ENCODE data around the gene CYP2A6. TPM values are rescaled to one million over a fixed set of nuclear protein-coding genes. Genes with fewer than 3 reads are reported as not detected.
"Not testable (repeated sequence)": the region's sequence is repeated elsewhere in the genome, so short reads cannot be mapped to it uniquely, and the experiment has no call there.

Gene CYP2A6, protein sequence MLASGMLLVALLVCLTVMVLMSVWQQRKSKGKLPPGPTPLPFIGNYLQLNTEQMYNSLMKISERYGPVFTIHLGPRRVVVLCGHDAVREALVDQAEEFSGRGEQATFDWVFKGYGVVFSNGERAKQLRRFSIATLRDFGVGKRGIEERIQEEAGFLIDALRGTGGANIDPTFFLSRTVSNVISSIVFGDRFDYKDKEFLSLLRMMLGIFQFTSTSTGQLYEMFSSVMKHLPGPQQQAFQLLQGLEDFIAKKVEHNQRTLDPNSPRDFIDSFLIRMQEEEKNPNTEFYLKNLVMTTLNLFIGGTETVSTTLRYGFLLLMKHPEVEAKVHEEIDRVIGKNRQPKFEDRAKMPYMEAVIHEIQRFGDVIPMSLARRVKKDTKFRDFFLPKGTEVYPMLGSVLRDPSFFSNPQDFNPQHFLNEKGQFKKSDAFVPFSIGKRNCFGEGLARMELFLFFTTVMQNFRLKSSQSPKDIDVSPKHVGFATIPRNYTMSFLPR
- not detected for total RNA-seq

DNA sequence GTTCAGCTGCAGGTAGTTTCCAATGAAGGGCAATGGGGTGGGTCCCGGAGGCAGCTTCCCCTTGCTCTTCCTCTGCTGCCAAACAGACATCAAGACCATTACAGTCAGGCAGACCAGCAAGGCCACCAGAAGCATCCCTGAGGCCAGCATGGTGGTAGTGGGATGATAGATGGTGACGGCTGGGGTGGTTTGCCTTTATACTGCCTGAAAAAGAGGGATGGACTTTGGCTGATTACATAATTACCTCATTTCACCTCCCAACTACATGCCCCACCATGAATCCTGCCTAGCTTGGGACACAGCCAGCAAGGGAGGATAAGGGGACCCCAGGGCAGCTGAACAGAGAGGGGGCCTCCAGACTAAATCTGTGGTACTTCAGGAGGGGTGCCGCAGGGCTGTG lies at the start of gene CYP2A6:
CYP2A6 (minus strand) TSS at position 171 of the 400 bp plus-strand sequence; CDS start at position 150, 21 bp downstream.
- CTCF ChIA-PET; ATAC-seq; H3K27ac Mint-ChIP-seq; H3K9me3 Mint-ChIP-seq (ENCODE audit: low read depth); H3K36me3 Mint-ChIP-seq; DNase-seq; H3K4me3 Mint-ChIP-seq: not testable (repeated sequence)
- Mint-ChIP-seq H3K4me1 (peaks cover 19% of the 10 kb centered on the region), H3K27me3 (peaks cover 48% of the 10 kb centered on the region)

DNA sequence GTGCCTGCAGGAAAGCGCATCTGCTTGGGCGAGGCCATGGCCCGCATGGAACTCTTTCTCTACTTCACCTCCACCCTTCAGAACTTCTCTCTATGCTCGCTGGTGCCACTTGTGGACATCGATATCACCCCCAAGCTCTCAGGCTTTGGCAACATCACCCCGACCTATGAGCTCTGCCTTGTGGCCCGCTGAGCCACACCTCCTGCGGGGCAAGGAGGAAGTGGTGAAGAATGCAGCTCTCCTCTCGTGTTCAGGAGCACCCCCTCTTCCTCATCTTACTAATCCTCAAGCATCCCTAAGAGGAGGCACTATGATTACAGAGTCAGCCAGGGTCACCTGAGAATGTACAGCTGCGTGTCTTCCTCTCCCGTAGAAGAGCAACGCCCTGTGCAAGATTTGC lies 49.7 kb upstream of the CYP2A6 start:
- H3K4me3 Mint-ChIP-seq; H3K9me3 Mint-ChIP-seq (ENCODE audit: low read depth); CTCF ChIA-PET; H3K27me3 Mint-ChIP-seq; H3K36me3 Mint-ChIP-seq: not testable (repeated sequence)
- Mint-ChIP-seq H3K4me1 (peaks cover 23% of the 10 kb centered on the region), H3K27ac (peak overlapping the region; percentile 50)
- DNase-seq (peak; percentile 75), ATAC-seq (peak; percentile 81)

DNA sequence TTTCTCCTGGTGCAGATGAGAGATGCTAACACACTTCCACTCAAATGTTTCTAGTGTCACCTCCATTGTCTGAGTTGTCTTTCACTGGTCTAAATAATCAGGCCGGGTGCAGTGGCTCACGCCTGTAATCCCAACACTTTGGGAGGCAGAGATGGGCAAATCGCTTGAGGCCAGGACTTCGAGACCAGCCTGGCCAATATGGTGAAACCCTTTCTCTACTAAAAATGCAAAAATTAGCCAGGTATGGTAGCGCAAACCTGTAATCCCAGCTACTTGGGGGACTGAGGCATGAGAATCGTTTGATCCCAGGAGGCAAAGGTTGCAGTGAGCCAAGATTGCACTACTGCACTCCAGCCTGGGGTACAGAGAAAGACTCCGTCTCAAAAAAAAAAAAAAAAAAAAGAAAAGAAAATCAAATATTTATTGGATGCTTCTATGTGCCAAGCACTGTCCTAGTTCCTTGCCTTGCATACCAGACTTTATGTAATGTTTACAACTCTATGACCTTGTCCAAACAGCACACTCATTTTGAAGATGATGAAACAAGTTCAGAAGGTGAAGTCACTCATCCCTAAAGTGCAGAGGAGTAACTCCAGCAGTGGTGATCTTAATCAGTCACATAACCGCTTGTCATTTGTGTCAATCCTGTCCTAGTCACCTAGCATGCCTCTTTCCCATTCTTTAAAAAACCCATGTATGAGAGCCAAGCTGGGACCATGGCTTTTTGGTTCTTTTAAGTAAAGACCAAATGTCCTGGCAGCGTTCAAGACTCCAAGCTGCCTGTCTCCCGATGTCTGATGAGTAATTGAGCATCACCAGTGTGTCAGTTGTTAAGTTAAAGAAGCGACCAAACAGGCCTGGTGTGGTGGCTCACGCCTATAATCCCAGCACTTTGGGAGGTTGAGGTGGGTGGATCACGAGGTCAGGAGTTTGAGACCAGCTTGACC lies 46.9 kb upstream of the CYP2A6 start:
- H3K4me3 Mint-ChIP-seq; DNase-seq; CTCF ChIA-PET; H3K36me3 Mint-ChIP-seq; H3K9me3 Mint-ChIP-seq (ENCODE audit: low read depth); H3K27ac Mint-ChIP-seq: not testable (repeated sequence)
- Mint-ChIP-seq H3K4me1 (peaks cover 21% of the 10 kb centered on the region), H3K27me3 (peaks cover 12% of the 10 kb centered on the region)
- ATAC-seq = peak; percentile 39

DNA sequence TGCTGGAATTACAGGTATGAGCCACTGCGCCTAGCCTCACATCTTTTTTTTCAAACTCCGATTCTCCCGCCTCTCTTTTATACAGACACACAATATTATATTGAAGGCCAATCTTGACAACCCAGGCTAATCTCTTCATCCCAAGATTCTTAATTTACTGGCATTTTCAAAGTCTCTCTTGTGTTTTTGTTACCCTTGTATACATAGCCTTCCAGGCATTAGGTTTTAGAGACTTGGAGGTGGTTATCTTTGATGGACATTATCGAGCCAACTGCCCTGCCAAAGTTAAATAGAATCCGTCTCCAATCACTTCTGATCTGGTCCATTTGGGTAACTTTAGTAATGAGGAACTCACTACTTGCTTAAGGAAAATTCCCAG lies 46.2 kb upstream of the CYP2A6 start:
- ATAC-seq (no peak), DNase-seq (no peak)
- Mint-ChIP-seq H3K4me1 (peaks cover 21% of the 10 kb centered on the region), H3K27me3 (peaks cover 17% of the 10 kb centered on the region), H3K36me3 (peaks cover 2% of the 10 kb centered on the region), H3K9me3 (ENCODE audit: low read depth) (no peaks in the 10 kb centered on the region), H3K4me3 (no peak overlapping the region), H3K27ac (no peak overlapping the region)
- CTCF ChIA-PET = no interaction called here

DNA sequence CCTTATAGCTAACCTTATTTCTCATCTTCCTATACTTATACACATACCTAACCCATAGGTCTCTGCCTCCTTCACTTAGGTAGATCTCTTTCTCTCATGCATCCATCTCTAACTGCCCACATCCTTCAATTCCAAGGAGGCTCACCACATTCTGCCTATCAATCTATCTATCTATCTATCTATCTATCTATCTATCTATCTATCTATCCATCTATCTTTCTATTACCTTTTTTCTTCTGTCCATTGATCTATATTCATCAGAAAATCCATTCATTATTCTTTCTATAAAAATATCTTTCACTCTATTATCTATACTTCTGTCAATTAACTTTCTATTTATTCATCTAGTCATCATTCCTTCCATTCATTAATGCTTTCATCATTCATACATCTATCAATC lies 42.9 kb upstream of the CYP2A6 start:
- Mint-ChIP-seq H3K9me3 (ENCODE audit: low read depth) (no peaks in the 10 kb centered on the region), H3K4me1 (peaks cover 5% of the 10 kb centered on the region), H3K27me3 (peaks cover 34% of the 10 kb centered on the region), H3K36me3 (no peaks in the 10 kb centered on the region), H3K27ac (no peak overlapping the region), H3K4me3 (no peak overlapping the region)
- CTCF ChIA-PET = no interaction called here
- no peak for DNase-seq
- no peak for ATAC-seq

DNA sequence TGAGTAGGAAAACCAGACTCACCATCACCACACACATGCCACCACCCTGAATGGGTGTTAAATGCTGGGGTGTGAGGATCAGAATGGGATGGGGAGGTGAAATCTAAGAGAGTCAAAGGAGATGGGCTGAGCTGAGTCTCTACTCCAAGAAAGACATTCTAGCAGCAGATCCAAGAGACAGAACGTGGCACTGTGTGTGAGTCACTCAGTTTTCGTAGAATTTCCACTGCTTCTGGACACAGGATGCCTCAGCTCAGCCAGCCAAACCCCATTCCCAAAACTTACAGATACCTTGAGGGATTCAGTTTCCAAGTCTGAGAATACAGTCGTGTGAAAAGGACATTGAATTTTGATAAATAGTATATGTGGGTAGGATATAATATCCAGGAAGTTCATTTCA lies 39.1 kb upstream of the CYP2A6 start:
- ATAC-seq (no peak), DNase-seq (no peak)
- Mint-ChIP-seq H3K27me3 (peaks cover 36% of the 10 kb centered on the region), H3K36me3 (no peaks in the 10 kb centered on the region), H3K4me1 (no peaks in the 10 kb centered on the region), H3K4me3 (no peak overlapping the region), H3K27ac (no peak overlapping the region), H3K9me3 (ENCODE audit: low read depth) (no peaks in the 10 kb centered on the region)
- CTCF ChIA-PET = no interaction called here

DNA sequence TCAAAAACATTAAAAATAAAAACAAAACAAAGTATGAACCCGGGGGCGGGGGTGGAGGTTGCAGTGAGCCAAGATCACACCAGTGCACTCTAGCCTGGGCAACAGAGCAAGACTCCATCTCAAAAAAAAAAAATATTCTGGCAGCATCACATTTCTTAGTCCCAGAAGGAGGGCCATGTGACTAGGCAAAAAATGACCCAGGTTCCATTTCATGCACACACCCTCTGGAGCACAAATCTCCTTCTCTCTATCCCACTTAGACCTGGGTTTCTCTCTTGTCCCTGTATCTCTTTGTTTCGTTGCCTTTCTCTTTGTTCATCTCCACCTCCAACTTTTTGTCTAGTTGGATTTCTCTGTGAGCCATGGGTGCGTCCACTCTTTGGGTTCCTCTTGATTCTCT lies 37.9 kb upstream of the CYP2A6 start:
- Mint-ChIP-seq H3K4me1 (no peaks in the 10 kb centered on the region), H3K27me3 (peaks cover 34% of the 10 kb centered on the region), H3K9me3 (ENCODE audit: low read depth) (no peaks in the 10 kb centered on the region), H3K27ac (no peak overlapping the region), H3K4me3 (no peak overlapping the region), H3K36me3 (no peaks in the 10 kb centered on the region)
- DNase-seq = no peak
- no peak for ATAC-seq
- CTCF ChIA-PET = no interaction called here

DNA sequence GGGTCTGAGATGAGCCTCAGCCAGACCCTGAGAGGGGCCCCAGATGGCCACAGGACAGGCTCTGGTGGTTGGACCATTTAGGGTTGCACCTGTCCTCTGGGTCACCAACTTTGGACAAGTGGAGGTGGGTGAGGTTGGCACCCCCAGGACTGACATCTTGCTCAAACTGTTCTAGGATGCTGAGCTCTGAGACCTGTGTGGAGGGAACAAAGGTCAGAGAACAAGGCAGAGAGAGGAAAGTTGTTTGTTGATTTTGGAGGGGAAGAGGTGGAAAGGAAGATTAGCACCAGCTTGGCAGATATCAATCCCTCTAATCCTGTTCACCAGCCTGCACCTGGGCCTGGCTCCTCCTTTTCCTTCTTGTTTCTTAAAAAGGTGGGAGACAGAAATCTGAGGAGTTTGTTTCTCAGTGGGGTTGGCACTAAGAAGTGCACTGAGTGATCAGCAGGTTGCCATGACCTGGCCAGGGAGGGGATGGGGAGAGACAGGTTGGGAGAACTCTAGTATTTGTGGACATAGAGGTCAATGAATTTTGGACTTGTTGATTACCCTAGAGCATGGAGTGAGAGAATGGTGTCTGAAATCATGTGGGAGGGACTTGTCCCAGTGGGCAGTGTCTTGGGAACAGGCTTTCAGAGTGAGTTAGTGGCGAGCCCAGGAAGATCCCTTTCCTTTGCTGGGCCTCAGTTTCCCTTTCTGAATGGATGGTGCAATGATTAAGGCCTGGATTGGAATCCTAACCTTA lies 34.1 kb upstream of the CYP2A6 start:
- H3K36me3 Mint-ChIP-seq; CTCF ChIA-PET; ATAC-seq; H3K9me3 Mint-ChIP-seq (ENCODE audit: low read depth); H3K27ac Mint-ChIP-seq; DNase-seq; H3K4me3 Mint-ChIP-seq; H3K4me1 Mint-ChIP-seq: not testable (repeated sequence)
- peaks cover 46% of the 10 kb centered on the region for H3K27me3 Mint-ChIP-seq

DNA sequence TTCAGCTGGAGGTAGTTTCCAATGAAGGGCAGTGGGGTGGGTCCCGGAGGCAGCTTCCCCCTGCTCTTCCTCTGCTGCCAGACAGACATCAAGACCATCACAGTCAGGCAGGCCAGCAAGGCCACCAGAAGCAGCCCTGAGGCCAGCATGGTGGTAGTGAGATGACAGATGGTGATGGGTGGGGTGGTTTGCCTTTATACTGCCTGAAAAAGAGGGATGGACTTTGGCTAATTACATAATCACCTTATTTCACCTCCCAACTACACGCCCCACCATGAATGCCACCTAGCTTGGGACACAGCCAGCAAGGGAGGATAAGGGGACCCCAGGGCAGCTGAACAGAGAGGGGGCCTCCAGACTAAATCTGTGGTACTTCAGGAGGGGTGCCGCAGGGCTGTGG lies 31.8 kb upstream of the CYP2A6 start, which contains the start of gene CYP2A7:
CYP2A7 (minus strand) TSS at position 170 of the 400 bp plus-strand sequence; CDS start at position 149, 21 bp downstream.
- CTCF ChIA-PET; H3K36me3 Mint-ChIP-seq; H3K4me1 Mint-ChIP-seq; H3K9me3 Mint-ChIP-seq (ENCODE audit: low read depth); H3K27ac Mint-ChIP-seq; DNase-seq; ATAC-seq; H3K4me3 Mint-ChIP-seq: not testable (repeated sequence)
- H3K27me3 Mint-ChIP-seq = peaks cover 52% of the 10 kb centered on the region

DNA sequence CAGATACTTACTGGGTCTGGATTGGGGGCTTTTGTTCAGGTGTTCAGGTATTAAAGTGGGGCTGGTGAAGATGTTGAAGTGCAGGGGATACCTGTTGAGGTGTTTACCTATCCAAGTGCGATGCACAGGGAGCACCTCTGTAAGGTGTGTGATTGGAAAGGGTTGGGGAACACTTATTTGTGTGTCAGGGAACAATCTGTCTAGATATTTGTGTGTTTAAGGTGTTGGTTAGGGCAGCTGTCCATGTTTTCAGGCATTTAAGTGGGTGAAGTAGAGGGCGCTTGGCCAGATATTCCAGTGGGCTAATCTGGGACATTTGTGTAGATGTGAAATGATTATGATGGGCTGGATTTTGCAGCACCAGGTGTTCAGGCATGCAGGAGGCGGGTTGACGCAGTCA lies 29.1 kb upstream of the CYP2A6 start:
- H3K27ac Mint-ChIP-seq; DNase-seq; H3K9me3 Mint-ChIP-seq (ENCODE audit: low read depth); CTCF ChIA-PET; H3K4me3 Mint-ChIP-seq; ATAC-seq; H3K36me3 Mint-ChIP-seq: not testable (repeated sequence)
- Mint-ChIP-seq H3K27me3 (peaks cover 55% of the 10 kb centered on the region), H3K4me1 (peaks cover 22% of the 10 kb centered on the region)

DNA sequence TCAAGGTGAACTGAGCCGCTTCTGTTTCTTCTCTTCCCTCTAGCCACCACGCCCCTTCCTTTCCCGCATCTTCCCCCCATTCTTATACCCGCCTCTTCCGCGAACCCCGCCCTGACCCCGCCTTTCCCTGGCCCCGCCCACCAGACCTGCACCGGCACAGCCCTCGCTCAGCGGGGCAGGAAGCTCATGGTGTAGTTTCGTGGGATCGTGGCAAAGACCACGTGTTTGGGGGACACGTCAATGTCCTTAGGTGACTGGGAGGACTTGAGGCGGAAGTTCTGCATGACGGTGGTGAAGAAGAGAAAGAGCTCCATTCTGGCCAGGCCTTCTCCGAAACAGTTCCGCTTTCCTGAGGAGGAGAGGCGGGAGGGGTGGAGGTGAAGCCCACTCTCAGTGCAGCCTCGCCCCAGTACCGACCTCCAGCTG lies 25.3 kb upstream of the CYP2A6 start:
- H3K9me3 Mint-ChIP-seq (ENCODE audit: low read depth); H3K36me3 Mint-ChIP-seq: not testable (repeated sequence)
- H3K27ac Mint-ChIP-seq = peak overlapping the region; percentile 69
- H3K4me3 Mint-ChIP-seq = peak overlapping the region; percentile 46
- CTCF ChIA-PET = interaction anchor here (0.7 kb wide), 2 partner anchors 101 to 141 kb away, joined by 3 read pairs; no protein-coding TSS in a partner anchor
- peaks cover 22% of the 10 kb centered on the region for H3K4me1 Mint-ChIP-seq
- peaks cover 56% of the 10 kb centered on the region for H3K27me3 Mint-ChIP-seq
- ATAC-seq (peak; percentile 97), DNase-seq (peak; percentile 98)

DNA sequence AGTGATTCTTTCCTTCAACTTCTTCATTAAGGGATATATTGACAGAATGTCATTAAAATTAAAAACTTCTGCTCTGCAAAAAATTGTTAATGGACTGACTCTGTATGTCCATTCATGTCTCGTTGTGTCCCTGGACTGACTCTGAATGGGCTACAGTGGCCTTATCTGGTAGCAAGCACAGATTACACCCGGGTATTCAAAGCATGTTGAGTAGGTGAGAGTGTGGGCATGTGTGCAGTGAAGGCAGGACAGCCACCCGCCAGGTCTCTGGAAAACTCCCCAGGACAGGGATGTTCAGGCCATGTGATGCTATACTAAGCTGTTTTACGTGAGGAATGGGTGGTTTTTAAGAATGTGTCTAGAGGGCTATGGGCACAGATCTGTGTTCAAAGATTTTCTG lies 24.6 kb upstream of the CYP2A6 start:
- ATAC-seq; H3K36me3 Mint-ChIP-seq; H3K9me3 Mint-ChIP-seq (ENCODE audit: low read depth); DNase-seq: not testable (repeated sequence)
- Mint-ChIP-seq H3K27me3 (peaks cover 58% of the 10 kb centered on the region), H3K27ac (peak overlapping the region; percentile 69), H3K4me1 (peaks cover 22% of the 10 kb centered on the region), H3K4me3 (peak overlapping the region; percentile 46)
- CTCF ChIA-PET = interaction anchor here (0.7 kb wide), 1 partner anchor 142 kb away, joined by 3 read pairs; no protein-coding TSS in a partner anchor

DNA sequence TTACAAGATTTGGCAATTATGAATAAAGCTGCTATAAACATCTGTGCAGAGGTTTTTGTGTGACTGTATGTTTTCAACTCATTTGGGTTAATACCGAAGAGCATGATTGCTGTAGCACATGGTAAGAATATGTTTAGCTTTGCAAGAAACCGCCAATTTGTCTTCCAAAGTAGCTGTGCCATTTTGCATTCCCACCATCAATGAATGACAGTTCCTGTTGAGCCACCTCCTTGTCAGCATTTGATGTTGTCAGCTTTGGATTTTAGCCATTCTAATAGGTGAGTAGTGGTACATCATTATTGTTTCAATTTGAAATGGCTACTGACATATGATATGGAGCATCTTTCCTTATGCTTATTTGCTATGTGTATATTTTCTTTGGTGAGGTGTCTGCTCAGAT lies 23.6 kb upstream of the CYP2A6 start:
- H3K27ac Mint-ChIP-seq; H3K4me3 Mint-ChIP-seq; H3K9me3 Mint-ChIP-seq (ENCODE audit: low read depth); DNase-seq; H3K36me3 Mint-ChIP-seq; ATAC-seq; CTCF ChIA-PET: not testable (repeated sequence)
- peaks cover 56% of the 10 kb centered on the region for H3K27me3 Mint-ChIP-seq
- peaks cover 22% of the 10 kb centered on the region for H3K4me1 Mint-ChIP-seq
